Activated T-cell treated with anti-CD3 and anti-CD28 coated beads for 4 hours (primary cell): ENCODE data around the gene SLC38A10.

Experiments
- DNase-seq: peaks from one replicate; pipeline ENCODE4 v3.0.0-alpha.2; 2020

SLC38A10 gene

DNA sequence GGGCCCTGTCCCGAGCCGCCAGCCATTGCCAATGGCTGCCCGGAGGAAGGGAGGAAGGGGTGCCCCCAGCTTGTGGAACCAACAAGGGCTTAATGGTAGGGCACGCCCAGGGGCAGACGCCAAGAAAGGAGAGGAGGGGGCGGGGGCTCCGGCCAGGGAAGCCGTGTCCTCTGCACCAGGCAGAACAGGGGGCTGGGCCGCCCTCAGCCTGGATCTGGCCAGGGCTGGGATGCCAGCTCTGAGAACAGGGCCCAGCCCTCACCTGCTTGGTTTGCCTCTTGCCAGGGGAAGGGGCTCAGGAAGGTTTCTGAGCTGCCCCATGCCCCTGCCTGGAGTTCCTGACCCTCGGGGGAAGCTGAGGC is 35.8 kb upstream of the SLC38A10 start:
- DNase-seq = no peak

DNA sequence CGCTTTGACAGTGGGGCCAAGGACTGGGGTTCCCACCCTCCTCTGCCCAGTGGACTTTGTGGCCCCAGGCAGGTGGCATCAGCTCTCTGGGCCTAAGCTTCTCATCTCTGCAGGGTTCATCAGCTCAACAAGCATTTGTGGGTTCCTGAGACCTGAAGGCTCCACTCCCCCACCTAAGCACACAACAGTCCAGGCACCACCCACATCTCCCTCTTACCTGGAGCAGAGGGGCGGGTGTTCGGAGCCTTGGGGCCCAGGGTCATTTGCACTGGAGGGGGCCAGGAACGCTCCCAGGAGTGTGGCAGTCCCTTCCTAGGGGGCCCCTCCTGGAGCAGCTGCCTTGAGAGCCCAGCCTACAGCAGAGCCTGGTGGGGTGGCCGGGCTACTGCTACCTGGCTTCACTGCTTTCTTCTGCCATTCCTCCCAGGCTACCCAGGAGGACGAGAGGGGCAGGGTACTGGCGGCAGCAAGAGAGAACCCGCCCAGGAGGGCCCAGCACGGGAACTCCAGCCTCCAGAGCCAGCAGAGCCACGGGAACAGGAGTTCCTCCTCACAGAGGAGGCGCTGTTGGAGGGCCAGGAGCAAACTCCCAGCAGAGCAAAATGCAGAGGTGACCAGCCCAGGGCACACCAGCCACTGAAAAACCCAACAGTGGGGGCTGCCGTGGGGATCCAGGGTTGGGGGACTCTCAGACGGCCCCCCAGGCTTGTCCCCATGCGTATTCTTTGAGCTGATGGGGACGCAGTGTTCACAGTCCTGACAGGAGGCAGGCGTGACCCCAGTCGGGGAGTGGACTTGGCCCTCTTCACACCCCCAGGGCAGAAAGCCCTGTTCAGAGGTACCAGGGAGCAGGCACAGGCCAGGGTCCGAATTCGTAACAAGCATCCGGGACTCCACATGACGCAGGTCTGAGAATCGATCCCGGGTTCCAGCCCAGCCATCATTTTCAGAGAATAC is 35.1 kb upstream of the SLC38A10 start:
- DNase-seq = no peak

DNA sequence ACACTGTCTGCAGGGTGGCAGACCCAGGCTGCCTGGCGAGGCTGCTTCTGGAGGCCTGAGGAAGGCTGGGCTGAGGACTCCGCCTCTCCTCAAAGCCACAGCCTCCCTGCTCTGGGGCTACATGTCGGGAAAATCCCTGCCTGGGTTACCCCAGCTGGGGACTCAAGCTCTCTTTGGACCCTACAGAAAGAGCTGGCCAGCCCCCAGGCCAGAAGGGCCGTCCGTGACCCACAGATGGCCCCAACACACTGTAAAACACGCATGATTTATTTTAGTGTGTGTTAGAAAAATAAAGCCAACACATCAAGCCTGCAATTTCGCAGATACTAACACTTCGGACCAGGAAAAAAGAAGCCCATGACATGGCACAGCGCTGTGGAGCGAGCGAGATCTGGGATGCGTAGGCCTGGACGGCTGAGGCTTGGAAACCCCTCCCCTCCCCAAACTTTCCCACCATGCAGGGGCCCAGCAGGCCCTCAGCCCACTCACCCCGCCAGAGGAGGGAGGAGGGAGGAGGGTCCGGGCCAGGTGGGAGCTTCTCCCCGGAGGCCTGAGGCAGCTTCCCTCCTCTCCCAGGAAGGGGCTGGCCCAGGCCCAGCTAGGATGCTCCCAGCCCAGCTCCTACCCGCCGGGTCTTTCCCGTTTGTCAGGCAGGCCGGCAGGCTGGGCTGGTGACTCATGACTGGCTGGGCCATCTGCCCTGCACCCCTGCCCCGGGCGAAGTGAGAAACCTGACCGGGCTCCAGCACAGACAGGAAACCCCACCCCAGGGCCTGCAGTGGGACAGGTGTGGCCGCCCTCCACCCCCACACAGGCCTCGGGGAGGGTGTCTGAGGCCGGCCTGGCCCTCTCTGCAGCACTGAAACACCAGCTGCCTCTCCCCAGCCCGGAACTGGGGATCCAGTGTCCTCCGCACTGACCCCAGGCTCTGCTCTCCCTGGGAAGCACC is 34.1 kb upstream of the SLC38A10 start:
- DNase-seq = no peak

DNA sequence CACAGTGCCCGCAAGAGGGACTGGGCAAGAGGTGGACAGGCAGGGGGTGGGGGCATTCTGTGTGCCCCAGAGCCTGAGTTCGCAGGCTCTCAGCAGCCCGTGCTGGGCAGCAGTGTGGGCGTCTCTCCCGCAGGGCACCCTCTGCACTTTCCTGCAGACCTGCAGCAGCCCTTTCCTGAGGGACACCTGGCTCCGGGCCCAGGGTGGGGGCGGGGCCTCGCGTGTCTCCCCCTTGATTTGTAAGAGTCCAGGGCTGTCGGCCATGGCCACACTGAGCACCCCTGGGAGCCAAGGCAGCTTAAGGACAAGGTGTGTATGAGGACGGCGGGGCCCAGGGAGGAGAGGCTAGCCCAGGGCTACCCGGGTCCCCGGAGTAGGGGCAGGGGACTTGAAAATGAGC is 33.4 kb upstream of the SLC38A10 start:
- DNase-seq = no peak

DNA sequence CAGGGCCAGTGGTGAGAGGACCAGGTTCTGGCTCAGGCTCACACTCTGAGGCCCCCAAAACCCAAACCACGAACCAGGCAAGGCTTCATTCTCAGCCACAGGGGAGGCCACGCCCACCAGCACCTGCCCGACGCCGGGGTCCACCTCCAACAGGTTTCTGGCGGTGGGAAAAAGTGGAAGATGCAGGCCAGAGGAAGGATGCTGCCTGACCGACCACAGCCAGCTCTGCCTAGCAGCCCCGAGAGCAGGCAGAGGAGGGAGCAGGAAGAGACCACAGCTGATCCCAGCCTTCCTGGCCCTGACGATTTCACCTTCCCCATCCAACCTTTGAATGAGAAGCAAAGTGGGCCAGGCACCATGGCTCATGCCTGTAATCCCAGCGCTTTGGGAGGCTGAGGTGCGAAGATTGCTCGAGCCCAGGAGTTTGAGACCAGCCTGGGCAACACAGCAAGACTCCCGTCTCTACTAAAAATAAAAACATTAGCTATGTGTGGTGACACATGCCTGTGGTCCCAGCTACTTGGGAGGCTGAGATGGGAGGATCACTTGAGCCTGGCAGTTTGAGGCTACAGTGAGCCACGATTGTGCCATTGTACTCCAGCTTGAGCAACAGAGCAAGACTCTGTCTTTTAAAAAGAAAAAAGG is 30.7 kb upstream of the SLC38A10 start:
- no peak for DNase-seq

DNA sequence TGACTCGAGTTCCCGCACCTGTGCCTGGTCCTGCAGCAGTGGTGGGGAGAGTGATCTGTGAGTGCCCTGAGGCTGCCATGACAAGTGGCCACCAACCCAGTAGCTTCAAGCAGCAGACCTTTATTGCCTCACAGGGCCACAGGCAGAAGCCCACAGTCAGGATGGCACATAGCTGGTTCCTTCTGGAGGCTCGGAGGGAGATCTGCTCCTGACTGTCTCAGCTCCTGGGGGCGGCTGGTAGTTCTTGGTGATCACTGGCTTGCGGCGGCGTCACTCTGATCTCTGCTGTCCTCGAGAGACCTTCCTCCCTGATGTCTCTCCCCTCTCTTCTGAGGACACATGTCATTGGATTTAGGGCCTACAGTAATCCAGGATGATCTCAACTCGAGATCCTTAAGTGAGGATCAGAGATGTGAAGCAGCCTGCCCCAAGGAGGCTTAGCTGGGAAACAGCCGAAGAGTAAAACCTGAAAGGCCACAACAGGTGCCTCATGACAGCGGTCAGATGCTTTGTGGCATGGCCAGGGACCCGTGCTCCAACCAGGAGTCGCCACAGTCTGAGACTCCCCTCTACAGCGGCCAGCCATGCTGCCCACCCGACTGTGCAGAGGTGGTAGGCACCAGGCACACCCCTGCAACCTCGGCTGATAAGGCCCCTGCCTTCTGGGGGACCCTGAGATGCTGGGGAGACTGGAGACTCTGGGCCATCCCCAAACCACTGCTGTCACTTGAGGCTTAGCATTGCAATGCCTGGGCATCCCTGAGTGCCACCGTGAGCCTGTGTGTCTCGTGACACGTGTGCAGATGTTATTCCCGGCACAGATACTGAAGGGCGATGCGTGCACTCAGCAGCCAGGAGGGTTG is 30.0 kb upstream of the SLC38A10 start:
- no peak for DNase-seq

DNA sequence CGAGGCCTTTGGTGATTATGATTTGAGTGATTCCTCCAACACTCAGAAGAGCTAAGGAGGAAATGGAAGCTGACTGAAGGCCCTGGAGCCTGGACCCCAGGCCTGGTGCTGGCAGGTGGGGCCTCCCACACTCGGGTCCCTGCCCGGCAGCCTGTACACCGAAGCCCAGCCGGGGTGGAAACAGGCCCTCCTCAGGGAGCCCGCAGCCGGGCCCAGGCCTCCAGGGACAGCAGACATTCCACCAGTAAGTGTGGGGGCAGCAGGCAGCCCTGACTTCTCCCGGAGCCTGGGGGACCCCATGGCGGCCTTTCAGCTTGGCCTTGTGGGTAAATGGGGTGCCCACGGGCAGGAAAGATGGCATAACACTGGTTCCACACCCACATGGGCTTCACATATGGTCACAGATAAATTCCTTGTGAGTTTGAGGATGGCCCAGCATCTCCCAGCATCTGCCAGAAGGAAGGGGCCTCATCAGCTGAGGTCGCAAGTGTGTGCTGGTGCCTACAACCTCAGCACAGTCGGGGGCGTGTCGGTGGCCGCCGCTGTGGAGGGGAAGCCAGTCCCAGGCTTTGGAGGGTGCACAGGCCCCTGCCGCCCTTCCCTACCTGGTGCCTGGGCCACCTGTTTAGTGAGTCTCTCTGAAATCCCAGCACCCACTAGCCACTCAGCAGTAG is 29.2 kb upstream of the SLC38A10 start:
- no peak for DNase-seq

DNA sequence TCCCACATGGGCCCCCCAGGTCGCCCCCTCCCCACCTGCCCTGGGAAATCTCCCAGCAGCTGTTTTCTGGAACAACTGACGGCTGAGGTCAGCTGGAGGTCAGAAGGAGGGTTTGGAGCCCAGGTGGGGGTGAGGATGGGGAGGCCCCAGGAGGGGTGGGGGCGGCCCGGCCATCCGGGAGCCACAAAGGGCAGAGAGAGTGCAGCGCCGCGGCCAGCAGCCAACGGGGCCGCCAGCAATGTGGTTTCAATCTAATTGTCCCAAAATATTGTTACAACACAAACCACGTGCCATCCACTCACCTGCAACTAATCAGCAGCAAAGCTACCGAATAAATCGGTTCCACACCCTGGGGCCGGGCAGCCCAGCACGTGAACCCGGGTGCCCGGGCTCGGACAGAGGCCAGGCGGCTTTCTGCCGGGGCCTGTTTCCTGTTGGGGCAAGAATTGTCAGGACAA is 28.3 kb upstream of the SLC38A10 start:
- no peak for DNase-seq

DNA sequence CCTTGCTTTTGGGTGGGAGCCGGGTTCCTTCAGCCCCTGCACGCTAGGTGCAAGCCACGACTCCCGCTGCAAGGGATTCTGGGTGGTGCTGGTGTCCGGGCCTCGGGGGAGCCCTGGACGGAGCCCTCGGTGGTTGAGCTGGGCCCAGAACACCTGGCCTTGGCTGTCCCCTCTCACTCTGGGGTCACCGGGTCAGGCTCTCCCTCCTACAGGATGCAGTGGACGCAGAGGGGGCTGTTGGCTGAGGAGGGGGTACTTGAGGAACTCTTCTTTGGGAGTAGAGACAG is 27.9 kb upstream of the SLC38A10 start:
- DNase-seq = no peak

DNA sequence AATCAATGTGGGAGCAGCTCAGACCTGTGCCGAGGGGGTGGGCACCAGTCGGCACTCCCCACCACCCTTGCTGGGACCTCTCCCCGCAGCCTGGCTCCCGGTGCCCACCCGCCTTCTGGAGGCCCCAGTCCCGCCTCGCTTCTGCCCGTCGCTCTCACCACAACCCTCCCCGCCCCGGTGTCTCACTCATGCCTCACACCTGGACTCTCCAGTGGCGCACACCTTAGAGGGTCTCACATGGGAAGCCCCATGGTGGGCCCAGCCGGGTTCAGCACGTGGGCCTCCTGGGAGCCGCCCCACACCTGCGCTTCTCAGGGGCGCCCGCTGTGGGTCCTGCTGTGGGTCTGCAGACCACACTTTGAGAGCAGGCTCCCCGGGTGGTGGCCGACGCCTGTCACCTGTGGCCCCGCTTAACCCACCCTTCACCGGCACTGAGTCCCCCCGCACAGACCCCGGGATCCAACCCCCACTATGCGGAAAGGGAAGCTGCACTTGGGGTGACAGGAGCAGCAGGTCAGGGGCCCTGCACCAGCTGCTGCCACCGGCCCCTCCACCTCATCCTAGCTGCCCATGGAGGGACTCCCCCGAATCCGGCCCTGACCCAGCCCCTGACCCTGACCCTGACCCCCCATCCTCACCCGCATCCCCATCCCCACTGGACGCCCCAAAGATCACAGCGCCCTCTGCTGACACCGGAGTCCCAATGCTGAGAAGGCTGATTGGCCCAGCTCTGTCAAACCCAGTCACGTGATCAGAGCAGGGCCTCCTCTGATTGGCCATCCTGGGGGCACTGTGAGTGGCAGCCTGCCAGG is 27.4 kb upstream of the SLC38A10 start:
- no peak for DNase-seq

DNA sequence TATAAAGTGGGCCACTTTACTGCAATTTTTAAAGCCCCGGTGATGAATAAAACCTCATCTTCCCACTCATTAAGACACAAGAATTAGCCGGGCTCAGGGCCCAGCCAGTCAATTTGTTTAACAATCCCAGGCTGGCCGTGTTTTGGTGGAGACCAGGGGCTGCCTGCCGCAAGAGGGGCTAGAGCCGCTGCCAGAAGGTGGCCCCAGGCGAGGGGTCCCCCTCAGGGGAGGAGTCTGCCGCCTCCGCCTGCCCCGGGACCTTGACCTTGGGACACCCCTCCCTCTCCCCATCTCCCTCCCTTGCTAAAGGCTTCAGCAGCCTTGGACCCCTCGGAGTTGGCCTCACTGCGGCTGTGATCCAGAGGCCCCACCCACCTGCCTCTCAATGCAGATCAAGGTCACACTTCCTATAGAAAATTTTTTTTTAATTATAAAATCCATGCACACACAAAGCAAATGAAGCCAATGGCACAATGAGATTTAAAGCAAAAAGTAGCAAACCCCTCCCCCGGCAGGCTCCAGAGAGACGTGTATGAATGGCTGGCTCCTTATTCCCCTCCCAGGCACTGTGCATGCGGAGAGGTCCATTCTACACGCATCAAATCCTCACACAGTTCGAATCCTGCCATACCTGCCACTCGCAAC is 23.0 kb upstream of the SLC38A10 start:
- no peak for DNase-seq

DNA sequence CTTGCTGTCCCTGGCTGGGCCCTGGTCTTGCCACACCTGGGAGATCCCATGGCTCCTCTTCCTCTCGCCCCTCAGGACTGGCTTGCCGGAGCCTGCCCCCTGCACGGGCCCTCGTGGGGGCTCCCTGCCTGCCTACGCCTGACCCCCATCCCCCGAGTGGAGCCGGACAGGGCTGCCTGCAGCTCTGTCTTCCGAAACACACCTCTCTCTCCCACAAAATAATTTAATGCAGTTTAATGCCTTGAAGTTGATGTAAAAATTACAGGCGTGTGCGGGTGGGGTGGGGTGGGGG is 22.4 kb upstream of the SLC38A10 start:
- no peak for DNase-seq

DNA sequence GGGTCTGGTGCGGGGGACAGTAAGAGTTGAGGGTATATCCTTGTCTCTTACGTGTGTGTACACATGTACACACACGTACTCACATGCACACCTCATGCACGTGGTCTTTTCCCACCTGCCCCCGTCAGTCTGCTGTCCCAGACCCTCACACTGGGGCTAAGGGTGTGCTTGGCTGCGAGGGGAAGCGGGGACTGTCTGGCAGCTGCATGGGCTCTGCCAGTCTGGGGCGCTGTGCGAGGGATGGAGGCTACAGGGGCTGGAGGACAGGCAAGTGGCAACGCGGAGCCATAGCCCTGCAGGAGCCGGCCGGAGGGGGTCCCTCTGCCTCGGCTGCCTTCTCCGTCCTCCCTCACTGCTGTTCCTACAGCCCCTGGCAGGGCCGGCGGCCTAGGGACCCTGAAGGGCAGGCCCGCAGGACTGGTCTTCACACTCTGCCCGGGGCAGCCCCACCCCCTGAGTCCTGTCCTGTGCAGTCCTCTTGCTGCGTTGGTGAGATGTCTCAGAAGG is 20.8 kb upstream of the SLC38A10 start:
- DNase-seq = no peak

DNA sequence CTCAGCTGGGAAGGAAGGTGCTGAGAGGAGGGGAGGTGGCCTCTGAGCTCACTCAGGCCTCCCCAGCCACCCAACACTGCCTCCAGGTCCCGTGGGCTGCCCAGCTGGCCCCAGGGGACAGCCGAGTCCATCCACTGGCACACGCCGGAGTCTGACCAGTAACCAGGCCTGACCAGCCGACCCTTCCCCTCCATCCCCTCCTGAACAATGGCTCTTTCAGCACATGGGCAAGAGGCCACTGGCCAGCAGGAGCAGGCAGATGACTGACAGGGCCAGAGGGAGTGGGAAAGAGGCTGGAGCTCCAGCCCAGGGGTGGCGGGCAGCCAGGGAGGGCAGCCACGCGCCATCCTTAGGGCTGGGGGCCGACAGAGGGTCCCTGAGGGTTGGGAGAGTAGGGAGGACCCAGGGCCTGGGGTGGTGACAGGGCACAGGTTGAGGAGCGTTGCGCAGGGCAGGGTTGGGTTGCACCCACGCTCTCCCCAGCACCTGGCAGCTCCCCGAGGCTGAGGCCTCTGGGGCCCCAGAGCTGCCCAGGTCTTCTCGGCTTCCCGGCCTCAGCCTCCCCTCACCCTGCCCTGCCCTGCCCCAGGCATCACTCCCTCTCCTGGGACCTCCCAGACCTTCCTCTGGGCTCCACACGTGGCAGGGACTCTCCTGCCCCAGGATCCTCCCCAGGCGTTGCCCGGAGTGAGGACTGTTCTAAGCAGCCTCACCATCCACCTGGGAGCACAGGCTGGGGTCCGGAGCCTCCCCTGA is 20.2 kb upstream of the SLC38A10 start:
- no peak for DNase-seq

DNA sequence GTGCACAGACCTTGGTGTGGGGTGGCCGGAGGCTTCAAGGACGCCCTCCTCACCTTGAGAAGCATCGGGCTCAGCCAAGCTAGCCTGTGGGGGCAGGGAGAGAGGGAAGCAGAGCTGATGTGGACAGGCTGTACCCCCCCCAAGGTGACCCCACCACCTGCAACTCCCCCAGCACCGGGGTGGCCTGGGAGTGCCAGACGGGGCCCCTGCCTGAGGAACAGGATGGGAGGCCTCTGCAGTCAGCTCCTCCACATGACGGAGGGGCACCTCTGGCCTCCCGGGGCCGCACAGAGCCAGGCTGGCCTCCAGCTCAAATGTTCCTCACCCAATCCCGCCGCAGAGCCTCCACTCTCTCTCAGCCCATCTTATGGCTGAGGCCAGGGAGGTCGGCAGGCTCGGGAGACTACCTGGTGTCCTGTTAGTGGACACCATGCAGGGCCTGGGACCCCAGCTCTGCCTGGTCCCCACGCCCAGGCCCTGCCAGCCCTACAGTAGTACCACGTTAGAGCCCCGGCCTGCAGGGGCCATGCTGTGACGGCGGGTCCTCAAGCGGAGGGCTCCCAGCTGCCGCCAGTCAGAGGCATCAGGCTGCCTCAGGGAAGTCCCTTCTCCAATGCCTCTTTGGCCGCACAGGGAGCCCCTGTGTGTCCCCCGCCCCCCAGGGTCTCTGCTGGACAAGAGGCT is 19.4 kb upstream of the SLC38A10 start:
- no peak for DNase-seq

DNA sequence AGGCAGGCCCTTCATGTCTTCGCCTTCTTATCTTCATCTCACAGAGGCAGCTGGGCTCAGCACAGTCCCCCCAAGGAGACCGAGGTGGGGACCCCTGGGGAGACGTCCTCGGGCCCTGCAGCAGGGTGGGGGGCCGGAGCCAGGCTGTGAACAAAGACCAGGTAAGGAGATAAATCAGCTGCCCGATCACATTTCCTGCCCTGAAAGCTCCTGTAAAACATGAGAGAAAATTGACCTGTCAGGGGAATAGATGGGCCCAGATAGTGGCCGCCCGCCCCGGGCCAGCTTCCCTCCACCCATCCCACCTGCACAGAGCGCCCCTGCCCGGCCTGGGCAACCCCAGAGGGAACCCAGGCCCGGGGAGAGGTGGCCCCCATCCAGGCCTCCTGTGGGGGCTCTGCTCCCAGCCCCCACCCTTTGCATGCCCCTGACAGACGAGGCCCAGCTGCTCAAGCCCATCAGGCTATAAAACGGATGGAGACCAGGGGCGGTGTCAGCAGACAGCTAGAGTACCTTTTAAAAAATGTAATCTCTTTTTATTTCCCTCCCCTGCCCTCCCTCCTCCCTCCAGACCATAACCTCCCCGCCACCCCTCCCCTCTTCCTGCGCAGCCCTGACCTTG is 18.8 kb upstream of the SLC38A10 start:
- DNase-seq = no peak

DNA sequence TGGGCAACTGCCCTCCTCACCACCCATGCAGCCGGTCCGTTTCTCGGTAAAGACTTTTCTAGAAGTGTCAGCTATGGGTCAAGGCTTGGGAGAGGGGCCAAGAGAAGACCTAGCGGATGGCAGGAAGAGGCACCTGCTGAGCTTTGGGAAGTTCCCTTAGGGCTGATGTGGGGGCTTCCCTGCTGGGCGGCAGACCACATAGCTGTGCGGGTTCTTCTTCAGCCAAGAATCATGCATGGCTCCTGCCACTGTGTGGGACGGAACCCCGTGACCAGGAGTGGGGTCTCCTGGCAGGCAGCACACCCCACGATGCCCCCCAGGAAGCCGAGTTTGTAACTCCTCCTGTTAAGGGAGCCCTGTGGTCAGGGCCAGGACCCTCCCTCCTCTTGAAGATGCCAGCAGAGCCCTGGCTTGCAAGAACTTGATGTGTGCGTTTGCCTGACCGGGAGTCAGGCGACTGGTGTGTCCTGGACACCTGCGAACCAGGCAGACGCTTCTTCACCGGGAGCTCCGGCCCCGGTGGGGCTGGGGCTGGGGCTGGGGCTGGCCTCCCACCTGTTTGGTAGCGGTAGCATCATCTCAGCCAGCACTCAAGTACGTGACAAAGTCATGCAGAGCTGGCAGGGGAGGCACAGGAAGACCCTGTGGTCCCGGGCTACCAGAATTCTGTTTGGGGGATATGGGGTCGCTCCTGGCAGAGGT is 17.7 kb upstream of the SLC38A10 start:
- no peak for DNase-seq

DNA sequence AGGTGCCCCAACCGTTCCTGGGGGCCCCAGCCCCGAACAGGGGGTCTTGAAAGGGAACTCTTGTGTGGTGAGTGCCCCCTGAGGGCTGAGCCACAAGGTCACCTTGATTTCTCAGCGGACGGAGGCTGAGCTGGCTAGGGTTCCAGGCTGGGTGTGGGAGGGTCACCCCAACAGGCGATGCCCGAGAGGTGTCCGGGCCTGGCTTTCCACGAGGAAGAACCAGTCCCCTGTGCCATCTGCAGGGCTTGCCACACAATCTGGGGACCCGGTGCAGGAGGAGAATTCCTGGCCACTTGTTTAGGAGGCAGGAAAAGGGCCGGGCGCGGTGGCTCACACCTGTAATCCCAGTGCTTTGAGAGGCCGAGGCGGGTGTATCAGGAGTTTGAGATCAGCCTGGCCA is 16.8 kb upstream of the SLC38A10 start:
- DNase-seq = no peak
